Kasumi-1 (cell line): ENCODE measurements around the gene KRTAP4-16.
"Not testable (repeated sequence)": the region's sequence is repeated elsewhere in the genome, so short reads cannot be mapped to it uniquely, and the experiment has no call there.

Source experiments
- DNase-seq, 2 experiments: peaks; one replicate each; lab custom pipeline; 2025; lab: John Stamatoyannopoulos, UW

KRTAP4-16 gene

GRCh38 chr17:41073676-41074075 lies 28.3 kb downstream of the KRTAP4-16 start:
- DNase-seq = no peak

DNA sequence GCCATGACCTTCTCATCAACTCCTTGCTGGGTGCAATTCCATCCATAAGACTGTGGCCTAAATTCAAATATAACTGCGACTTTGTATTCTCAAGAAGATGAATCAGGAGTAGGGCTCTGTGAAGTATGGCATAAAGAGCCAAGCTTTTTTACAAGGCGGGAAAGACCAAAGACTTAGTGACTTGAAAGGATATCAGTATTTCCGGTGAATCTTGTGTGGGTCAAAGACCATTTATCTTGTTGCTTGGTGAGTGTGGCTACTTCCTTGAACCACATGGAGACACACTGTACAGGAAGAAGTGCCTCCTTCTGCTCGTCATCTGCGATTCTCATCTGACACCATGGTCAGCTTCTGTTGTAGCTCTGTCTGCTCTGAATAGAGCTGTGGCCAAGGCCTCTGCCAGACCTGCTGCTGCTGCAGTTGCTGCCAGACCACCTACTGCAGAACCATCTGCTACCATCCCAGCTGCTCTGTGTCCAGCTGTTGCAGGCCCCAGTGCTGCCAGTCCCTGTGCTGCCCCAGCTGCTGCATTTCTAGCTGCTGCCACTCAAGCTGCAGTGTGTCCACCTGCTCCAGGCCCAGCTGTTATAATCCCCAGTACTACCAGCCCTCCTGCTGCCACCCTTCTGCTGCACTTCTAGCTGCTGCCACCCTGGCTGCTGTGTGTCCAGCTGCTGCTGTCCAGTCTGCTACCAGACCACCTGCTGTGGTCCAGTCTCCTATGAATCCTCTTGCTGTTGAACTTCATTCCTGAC lies 30.2 kb downstream of the KRTAP4-16 start:
- no peak for DNase-seq

DNA sequence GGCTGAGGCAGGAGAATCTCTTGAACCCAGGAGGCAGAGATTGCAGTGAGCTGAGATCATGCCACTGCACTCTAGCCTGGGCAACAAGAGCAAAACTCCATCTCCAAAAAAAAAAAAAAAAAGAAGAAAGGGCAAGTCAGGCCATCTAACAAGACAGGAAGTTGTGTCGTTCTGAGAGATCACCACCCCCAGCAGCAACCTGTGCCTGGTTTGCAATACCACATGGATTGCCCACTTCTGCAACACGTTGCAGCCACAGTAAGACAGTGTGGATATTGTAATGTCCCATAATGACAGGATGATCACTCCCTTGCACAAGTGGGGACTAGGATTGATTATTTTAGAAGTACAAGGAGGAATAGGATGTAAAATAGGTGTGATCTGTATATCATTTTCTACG lies 33.0 kb downstream of the KRTAP4-16 start:
- DNase-seq = no peak

GRCh38 chr17:41067281-41067680 lies 34.7 kb downstream of the KRTAP4-16 start:
- DNase-seq = no peak

DNA sequence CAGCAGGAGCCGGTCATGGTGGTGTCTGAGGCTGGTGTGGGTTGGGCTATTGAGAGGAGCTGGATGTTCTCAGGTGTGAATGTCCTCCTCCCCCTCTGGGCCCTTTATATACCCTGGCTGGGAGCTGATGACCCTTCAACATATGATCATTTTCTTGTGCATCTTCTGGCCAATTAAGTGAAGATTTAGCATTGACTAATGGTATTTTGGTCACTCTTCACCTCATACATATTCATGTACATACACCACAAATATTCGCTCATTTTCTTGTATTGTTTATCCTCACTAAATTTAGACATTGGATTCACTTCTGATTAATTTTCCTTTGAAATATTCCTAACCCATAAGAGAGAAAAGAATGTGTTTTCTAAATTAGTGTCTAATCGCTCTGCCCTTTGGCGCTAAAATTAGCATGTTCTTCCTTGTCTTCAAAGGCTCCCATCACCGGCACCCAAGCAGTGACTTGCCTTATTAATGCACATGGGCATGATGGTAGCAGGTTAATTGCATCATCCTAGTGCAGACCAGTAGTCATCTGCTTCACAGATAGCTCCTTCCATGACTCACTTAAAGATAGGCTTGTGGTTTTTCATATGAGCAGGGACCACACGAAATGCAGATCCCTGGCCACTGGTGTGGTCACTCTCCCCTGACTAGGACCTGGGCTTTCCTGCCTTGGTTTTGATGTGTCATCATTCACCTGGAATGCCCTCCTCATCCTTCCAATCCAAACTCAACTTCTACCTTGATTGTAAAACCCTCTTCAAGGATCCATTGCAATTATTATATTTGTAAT lies 36.0 kb downstream of the KRTAP4-16 start, which contains the start of gene KRTAP2-4:
Gene KRTAP2-4 (minus strand): TSS at position 51 of the 796 bp plus-strand sequence. CDS start 34 bp downstream, at position 17.
- no peak for DNase-seq

DNA sequence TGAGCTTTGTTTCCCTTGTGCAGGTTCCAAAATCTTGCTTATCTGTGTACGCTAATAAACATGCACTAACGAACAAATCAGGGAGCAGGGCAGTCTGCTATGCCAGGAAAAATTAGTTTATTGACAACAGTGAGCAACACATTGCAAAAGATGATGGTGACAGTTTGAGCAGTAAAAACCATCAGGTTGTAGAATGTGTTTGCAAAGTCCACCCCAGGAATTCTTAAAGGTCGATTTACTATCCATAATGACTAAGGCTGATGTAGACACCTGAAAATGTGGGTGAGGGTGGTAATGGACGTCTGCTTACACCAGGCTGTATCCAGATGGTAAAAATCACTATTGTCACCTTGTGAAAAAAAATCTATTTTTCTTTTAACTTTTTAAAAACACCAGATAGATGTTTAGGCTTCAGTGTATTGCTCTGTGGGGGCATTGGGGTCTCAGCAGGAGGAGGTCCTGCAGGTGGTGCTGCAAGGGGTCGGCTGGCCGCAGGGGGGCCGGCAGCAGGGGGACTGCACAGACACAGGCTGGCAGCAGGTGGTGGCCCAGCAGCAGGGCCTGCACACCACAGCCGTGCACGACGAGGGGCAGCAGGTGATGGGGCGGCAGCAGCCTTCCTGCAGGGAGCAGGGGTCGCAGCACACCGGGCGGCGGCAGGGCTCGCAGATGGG lies 36.9 kb downstream of the KRTAP4-16 start:
- not testable (repeated sequence) for DNase-seq

DNA sequence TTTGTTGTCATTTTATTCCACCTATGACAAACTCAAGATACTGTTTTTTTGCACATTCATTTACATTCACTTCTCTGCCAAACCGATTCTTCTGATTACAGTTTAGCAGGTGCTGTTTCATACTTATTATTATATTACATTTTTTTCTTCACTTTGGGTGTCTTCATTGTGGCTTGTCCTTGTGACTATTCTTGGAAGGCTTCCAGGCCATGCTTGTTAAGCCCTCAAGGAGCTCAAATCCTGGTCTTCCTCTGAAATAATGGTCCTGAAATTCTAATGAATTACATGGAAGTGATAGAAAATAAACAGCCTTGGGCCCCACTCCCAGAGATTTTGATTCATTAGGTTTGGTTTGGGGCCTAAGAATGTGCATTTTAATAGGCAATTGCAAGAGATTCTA lies 37.7 kb downstream of the KRTAP4-16 start:
- no peak for DNase-seq

GRCh38 chr17:41063449-41063848 lies 38.6 kb downstream of the KRTAP4-16 start:
- DNase-seq = no peak

DNA sequence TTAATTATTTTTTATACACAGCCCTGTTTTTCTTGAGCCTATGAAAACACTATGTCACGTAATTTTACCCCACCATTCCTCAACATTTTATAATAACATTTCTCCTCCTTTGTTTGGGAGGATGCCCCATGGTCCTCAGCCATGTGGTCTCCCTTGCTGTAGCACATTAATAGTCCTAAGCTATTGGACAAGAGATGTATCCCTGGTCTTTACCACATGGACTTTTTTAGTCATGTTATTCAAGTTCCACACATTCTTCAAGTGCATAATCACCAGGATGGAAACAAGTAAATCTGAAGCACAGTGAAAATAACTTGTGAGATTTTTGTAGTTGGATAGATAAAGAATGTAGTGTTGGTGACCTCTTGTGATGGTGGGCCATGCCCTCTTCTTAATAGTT lies 40.0 kb downstream of the KRTAP4-16 start:
- no peak for DNase-seq

GRCh38 chr17:41060052-41060604 lies 41.9 kb downstream of the KRTAP4-16 start, which contains the start of gene KRTAP2-3:
Gene KRTAP2-3, minus strand, starts transcription at chr17:41060114. Its CDS starts 64 bp downstream, at chr17:41060050.
- no peak for DNase-seq

GRCh38 chr17:41059276-41060051 lies 42.5 kb downstream of the KRTAP4-16 start:
- DNase-seq = not testable (repeated sequence)

GRCh38 chr17:41058741-41059140 lies 43.3 kb downstream of the KRTAP4-16 start:
- DNase-seq = no peak

- DNase-seq = no peak
Measured at GRCh38 chr17:41057547-41057946, 44.5 kb downstream of the KRTAP4-16 start.

GRCh38 chr17:41055130-41055529 lies 46.9 kb downstream of the KRTAP4-16 start, which contains the start of gene KRTAP2-2:
Gene KRTAP2-2, minus strand, starts transcription at chr17:41055230. Its CDS starts 19 bp downstream, at chr17:41055211.
- not testable (repeated sequence) for DNase-seq

DNA sequence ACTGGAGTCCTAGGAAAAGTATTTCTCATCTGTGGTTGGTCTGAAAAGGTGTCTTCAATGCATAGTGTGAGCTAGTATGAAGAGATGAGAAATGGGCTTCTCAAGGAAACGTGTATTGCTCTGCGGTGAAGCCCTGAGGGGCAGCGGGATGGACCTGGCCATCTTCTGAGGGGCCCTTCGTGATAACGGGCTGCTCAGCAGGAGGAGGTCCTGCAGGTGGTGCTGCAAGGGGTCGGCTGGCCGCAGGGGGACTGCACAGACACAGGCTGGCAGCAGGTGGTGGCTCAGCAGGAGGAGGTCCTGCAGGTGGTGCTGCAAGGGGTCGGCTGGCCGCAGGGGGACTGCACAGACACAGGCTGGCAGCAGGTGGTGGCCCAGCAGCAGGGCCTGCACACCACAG lies 47.5 kb downstream of the KRTAP4-16 start:
- DNase-seq = not testable (repeated sequence)

DNA sequence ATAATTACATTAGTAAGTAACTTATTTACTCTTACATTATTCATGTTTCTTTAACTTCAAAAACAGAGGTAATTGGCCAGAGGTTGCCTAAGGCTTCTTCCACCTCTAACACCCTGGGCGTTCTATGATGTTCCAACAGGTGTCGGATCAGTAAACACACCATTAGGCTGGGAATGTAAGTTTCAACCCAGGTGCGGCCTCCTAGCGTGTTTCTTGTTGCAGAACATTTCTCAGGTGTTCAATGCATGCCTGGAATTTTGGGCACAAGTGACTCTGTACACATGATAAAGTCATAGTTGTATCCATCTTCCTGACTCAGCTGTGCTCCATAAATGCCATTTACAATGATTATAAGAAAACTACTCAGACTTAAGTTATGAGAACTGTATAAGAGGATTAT lies 48.0 kb downstream of the KRTAP4-16 start:
- no peak for DNase-seq

DNA sequence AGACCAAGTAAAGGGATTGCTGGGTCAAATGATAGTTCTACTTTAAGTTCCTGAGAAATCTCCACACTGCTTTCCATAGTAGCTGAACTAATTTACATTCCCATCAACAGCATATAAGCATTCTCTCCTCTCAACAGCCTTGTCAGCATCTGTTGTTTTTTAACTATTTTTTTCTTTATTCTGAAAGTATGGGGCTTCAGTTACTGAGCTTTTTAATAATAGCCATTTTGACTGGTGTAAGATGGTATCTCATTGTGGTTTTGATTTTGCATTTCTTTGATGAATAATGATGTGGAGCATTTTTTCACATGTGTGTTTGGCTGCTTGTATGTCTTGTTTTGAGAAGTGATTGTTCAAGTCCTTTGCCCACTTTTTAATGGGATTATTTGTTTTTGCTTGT lies 49.4 kb downstream of the KRTAP4-16 start:
- no peak for DNase-seq
